A549 (cell line): ENCODE data around the gene ABT1. TPM values are rescaled to one million over a fixed set of nuclear protein-coding genes. Genes with fewer than 3 reads are reported as not detected.
A peak's percentile ranks its signal among the peaks of the same experiment; 100 is the strongest.

Source experiments
- ATAC-seq, 2 experiments: fragments of 200-7000 bp in 1 of 2; fragments of >200 bp in 1 of 2; cut with Nextera tagmentation in 1 of 2; cut with Tn5 transposase in 1 of 2; 3 replicates each; pipeline versions ENCODE4 v1.8.0 to v1.9.1; 2018 to 2020; ENCODE audit warnings: mild to moderate bottlenecking in 1 of 2, moderate library complexity in 1 of 2
- CTCF ChIA-PET: fragments of 300-600 bp; sonication (Branson Sonifier 250); formaldehyde crosslinking; extraction: SDS; loops from one replicate; lab custom pipeline; 2021; ENCODE audit warnings: antibody characterized with exemption, inconsistent platforms; lab: Yijun Ruan, JAX
- POLR2A ChIA-PET: fragments of 350-600 bp; formaldehyde crosslinking; extraction: SDS; loops from one replicate; lab custom pipeline; 2021; ENCODE audit warnings: antibody characterized with exemption, inconsistent platforms; lab: Yijun Ruan, JAX
- DNase-seq, 2 experiments: peaks; one replicate each; pipeline versions ENCODE4 v3.0.0 to v3.0.0-alpha.2; 2011 to 2016; ENCODE audit warnings: low read depth in 1 of 2, low spot score in 1 of 2
- FAIRE-seq: peaks from 2 replicates; lab custom pipeline; 2011; peaks lifted over from hg19 to GRCh38; lab: Jason Lieb, UNC
- H3K27ac ChIP-seq, 2 experiments: fragments of >200 bp; sonication (Bioruptor Twin); formaldehyde crosslinking; 3 replicates each; pipeline ENCODE4 v1.5.1; 2016 to 2017
- H3K4me1 ChIP-seq: fragments of >200 bp; sonication (Bioruptor Twin); formaldehyde crosslinking; 3 replicates; pipeline ENCODE4 v1.6.1; 2016
- H3K4me2 ChIP-seq: fragments of >200 bp; sonication (Bioruptor Twin); formaldehyde crosslinking; 3 replicates; pipeline ENCODE4 v1.6.1; 2016
- H3K4me3 ChIP-seq: fragments of >200 bp; sonication (Bioruptor Twin); formaldehyde crosslinking; 3 replicates; pipeline ENCODE4 v1.5.1; 2016
- H3K9me3 ChIP-seq: fragments of >200 bp; sonication (Bioruptor Twin); formaldehyde crosslinking; 3 replicates; pipeline ENCODE4 v1.6.1; 2016
- BCL3 ChIP-seq: fragments of >200 bp; sonication (Bioruptor Twin); formaldehyde crosslinking; IDR thresholded peaks from 3 replicates; pipeline ENCODE4 v1.6.1; 2016
- CEBPB ChIP-seq, 2 experiments: fragments of >200 bp in 1 of 2; sonication (Bioruptor Twin) in 1 of 2; formaldehyde crosslinking in 1 of 2; IDR thresholded peaks; 2 replicates each; pipeline ENCODE4 v1.6.1; 2012 to 2016
- CHD2 ChIP-seq: fragments of 150-350 bp; IDR thresholded peaks from 2 replicates; pipeline ENCODE4 v1.6.1; 2014; ENCODE audit warnings: low read length; ENCODE audit not compliant: partially characterized antibody
- EHF ChIP-seq: fragments of 250-450 bp; sonication (Bioruptor Pico); IDR thresholded peaks from 2 replicates; pipeline ENCODE4 v1.5.0; 2020; ENCODE audit warnings: mild to moderate bottlenecking
- FOSB ChIP-seq: fragments of 250-450 bp; sonication (Bioruptor Pico); IDR thresholded peaks from 2 replicates; pipeline ENCODE4 v1.5.0; 2020; ENCODE audit warnings: mild to moderate bottlenecking, moderate library complexity
- FOXS1 ChIP-seq: fragments of 250-450 bp; sonication (Bioruptor Pico); IDR thresholded peaks from 2 replicates; pipeline ENCODE4 v1.5.0; 2020; ENCODE audit warnings: mild to moderate bottlenecking, moderate library complexity
- HMGXB4 ChIP-seq: fragments of 250-450 bp; sonication (Bioruptor Pico); IDR thresholded peaks from 2 replicates; pipeline ENCODE4 v1.5.0; 2021; ENCODE audit warnings: mild to moderate bottlenecking, moderate library complexity, borderline replicate concordance
- HOXA7 ChIP-seq: fragments of 250-450 bp; sonication (Bioruptor Pico); IDR thresholded peaks from 2 replicates; pipeline ENCODE4 v1.5.0; 2020; ENCODE audit warnings: mild to moderate bottlenecking, moderate library complexity
- HOXB5 ChIP-seq: fragments of 250-450 bp; sonication (Bioruptor Pico); IDR thresholded peaks from 2 replicates; pipeline ENCODE4 v1.5.0; 2020; ENCODE audit warnings: mild to moderate bottlenecking, moderate library complexity
- JUNB ChIP-seq: fragments of >200 bp; sonication (Bioruptor Twin); formaldehyde crosslinking; IDR thresholded peaks from 2 replicates; pipeline ENCODE4 v1.6.1; 2016
- MAFK ChIP-seq: fragments of 450-650 bp; IDR thresholded peaks from 2 replicates; pipeline ENCODE4 v1.6.1; 2014; ENCODE audit not compliant: partially characterized antibody
- PBX3 ChIP-seq: IDR thresholded peaks from 2 replicates; pipeline ENCODE4 v1.6.1; 2012
- PHF8 ChIP-seq: fragments of 200-600 bp; sonication (generic); IDR thresholded peaks from 2 replicates; pipeline ENCODE4 v1.6.1; 2016; ENCODE audit warnings: low read depth, mild to moderate bottlenecking, antibody characterized with exemption, moderate library complexity, borderline replicate concordance
- POLR2A ChIP-seq: IDR thresholded peaks from 2 replicates; pipeline ENCODE4 v1.6.1; 2012; ENCODE audit warnings: mild to moderate bottlenecking, low read length
- RAD21 ChIP-seq, 2 experiments: fragments of >200 bp in 1 of 2; sonication (Bioruptor Twin) in 1 of 2; formaldehyde crosslinking in 1 of 2; IDR thresholded peaks in 1 of 2; conservative IDR thresholded peaks in 1 of 2; 2 replicates in 1 of 2; 3 replicates in 1 of 2; pipeline ENCODE4 v1.6.1; 2012 to 2018; ENCODE audit warnings: inconsistent platforms in 1 of 2
- RCOR1 ChIP-seq: fragments of 150-350 bp; IDR thresholded peaks from 2 replicates; pipeline ENCODE4 v1.6.1; 2014; ENCODE audit warnings: antibody characterized with exemption, low read length, low read depth
- RNF2 ChIP-seq: fragments of 200-600 bp; sonication (generic); IDR thresholded peaks from 2 replicates; pipeline ENCODE4 v1.6.1; 2016; ENCODE audit warnings: low read depth, mild to moderate bottlenecking, antibody characterized with exemption, moderate library complexity, borderline replicate concordance
- TFCP2L1 ChIP-seq: fragments of 250-450 bp; sonication (Bioruptor Pico); IDR thresholded peaks from 2 replicates; pipeline ENCODE4 v1.5.0; 2021; ENCODE audit warnings: mild to moderate bottlenecking
- ZC3H11A ChIP-seq: fragments of 450-650 bp; IDR thresholded peaks from 2 replicates; pipeline ENCODE4 v1.6.1; 2014; ENCODE audit warnings: antibody characterized with exemption, mild to moderate bottlenecking
- WGBS: methylation state at CpG from one replicate; pipeline ENCODE4 v1.1.6; 2017; ENCODE audit errors: missing lambda C conversion rate; 5-methylcytosine and 5-hydroxymethylcytosine counted together
- polyA plus RNA-seq, 4 experiments: library from polyadenylated mRNA; depleted of rRNA in 3 of 4; stranded (reverse); fragments of >200 nt; fragmentation: RNase III in 1 of 4; extraction: RNeasy Plus Mini Kit Qiagen cat#74134 plus additional on column Dnase treatment in 1 of 4; gene quantifications; 2 replicates in 3 of 4; 3 replicates in 1 of 4; pipeline ENCODE4 v1.2.3, GENCODE V29; 2011 to 2017

ABT1 gene
- polyA plus RNA-seq, 2 of the 4 experiments (the other 2 are of a cell fraction), result 10.6 to 11.1 TPM

GRCh38 chr6:26600759-26601158 is 4.0 kb downstream of the ABT1 start:
- CTCF ChIA-PET, result interaction anchor here (1.5 to 1.7 kb wide), 2 partner anchors 28 to 478 kb away, joined by 3 to 8 read pairs; no protein-coding TSS in a partner anchor
- ATAC-seq, result no peak
- H3K4me2 ChIP-seq, result no peak overlapping the region
- H3K27ac ChIP-seq, result no peak overlapping the region
- POLR2A ChIA-PET, result no interaction called here
- no peaks in the 10 kb centered on the region for H3K9me3 ChIP-seq
- no peak for TF ChIP-seq PBX3
- no peak for TF ChIP-seq HMGXB4
- TF ChIP-seq TFCP2L1 (CRISPR knock-in tag), result no peak
- TF ChIP-seq CEBPB (IDR thresholded peaks at IDR 0.05), result no peak
- TF ChIP-seq RCOR1, result no peak
- TF ChIP-seq CHD2, result no peak
- TF ChIP-seq EHF (CRISPR knock-in tag), result no peak
- TF ChIP-seq JUNB, result no peak
- TF ChIP-seq FOSB (CRISPR knock-in tag), result no peak
- TF ChIP-seq BCL3, result no peak
- no peak for TF ChIP-seq HOXB5 (CRISPR knock-in tag)
- TF ChIP-seq ZC3H11A, result no peak
- TF ChIP-seq RNF2, result no peak
- no peak for TF ChIP-seq FOXS1 (CRISPR knock-in tag)
- DNase-seq, result no peak
- H3K4me1 ChIP-seq, result peaks cover 4% of the 10 kb centered on the region; the same call in 1 of the 3 replicates
- no peak for FAIRE-seq
- no peak overlapping the region for H3K4me3 ChIP-seq

- whole genome bisulfite sequencing, result 75% methylated on average over 3 of the region's 3 CpGs
- Histone ChIP-seq H3K9me3 (no peaks in the 10 kb centered on the region), H3K4me2 (no peak overlapping the region), H3K27ac (no peak overlapping the region), H3K4me1 (peaks cover 4% of the 10 kb centered on the region; the same call in 1 of the 3 replicates), H3K4me3 (no peak overlapping the region)
- ChIA-PET POLR2A (no interaction called here), CTCF (interaction anchor here (1.4 kb wide), 2 partner anchors 477 to 525 kb away, joined by 4 to 6 read pairs; no protein-coding TSS in a partner anchor)
- TF ChIP-seq RAD21 (conservative IDR thresholded peaks at IDR 0.05 in 1 of 2, IDR thresholded peaks at IDR 0.05 in 1 of 2) (no peak), MAFK (peak; percentile 58), HOXA7 (CRISPR knock-in tag) (no peak), PHF8 (no peak), POLR2A (no peak), HMGXB4 (no peak), PBX3 (no peak)
- DNase-seq, result no peak
- no peak for FAIRE-seq
- no peak for ATAC-seq
Measured at GRCh38 chr6:26602262-26602661, 5.5 kb downstream of the ABT1 start.
